NCI-H2196 treated with DMSO at 0.1 percent for 48 hours (cell line): ENCODE data around the gene ZWILCH.

Source experiments
- DNase-seq: peaks from one replicate; lab custom pipeline; 2025; ENCODE audit not compliant: unreplicated experiment; lab: John Stamatoyannopoulos, UW

Gene ZWILCH

DNA sequence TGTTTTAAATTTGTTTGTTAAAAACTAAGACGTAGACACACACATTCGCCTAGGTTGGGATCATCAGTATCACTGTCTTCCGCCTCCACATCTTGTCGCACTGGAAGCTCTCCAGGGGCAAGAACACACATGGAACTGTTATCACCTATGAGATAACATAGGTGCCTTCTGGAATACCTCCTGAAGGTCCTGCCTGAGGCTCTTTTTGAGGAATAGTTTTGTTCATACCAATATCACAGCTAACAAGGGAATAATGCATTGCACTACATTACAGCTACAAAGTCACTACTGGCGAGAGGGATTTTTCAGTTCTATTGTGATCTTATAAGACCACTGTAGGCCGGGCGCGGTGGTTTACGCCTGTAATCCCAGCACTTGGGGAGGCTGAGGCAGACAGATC, 29.9 kb downstream of the ZWILCH start:
- no peak for DNase-seq

- DNase-seq, result no peak
These were observed 37.8 kb downstream of the ZWILCH start for GRCh38 chr15:66542896-66543295.

GRCh38 chr15:66545255-66545654, 40.1 kb downstream of the ZWILCH start:
- no peak for DNase-seq

DNA sequence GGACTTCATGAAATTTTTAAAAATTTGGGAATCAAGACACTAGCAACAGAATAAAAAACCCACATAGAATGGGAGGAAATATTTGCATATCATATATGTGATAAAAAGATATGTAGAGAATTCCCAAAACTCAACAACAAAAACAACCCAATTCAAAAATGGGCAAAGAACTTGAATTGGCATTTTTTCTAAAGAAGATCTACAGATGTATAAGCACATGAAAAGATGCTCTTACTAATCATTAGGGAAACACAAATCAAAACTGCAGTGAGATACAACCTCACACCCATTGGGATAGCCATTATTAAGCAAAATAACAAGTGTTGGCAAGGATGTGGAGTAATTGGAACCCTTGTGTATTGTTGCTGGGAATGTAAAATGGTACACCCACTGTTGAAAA, 50.6 kb downstream of the ZWILCH start:
- no peak for DNase-seq

DNA sequence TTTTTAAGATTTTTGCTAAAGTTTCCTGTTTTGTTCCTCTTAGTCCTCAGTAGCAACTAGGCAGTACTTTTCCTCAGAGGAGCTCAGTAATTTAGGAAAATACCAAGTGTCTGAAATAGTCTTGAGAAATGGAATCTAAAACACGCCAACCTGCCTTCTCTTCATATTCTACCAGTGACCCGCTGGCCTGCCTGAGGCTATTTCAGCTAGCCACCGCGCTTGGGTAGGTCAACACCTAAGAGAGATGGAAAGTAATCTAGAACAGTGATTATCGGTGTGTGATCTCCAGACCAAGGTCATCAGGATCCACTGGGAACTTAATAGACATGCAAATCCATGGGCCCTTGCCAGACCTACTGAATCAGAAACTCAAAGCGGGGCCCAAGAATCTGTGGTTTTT, 53.1 kb downstream of the ZWILCH start:
- DNase-seq, result no peak

- no peak for DNase-seq
These were observed 55.9 kb downstream of the ZWILCH start for GRCh38 chr15:66560856-66561525.

GRCh38 chr15:66563126-66563525, 58.0 kb downstream of the ZWILCH start:
- DNase-seq, result no peak

DNA sequence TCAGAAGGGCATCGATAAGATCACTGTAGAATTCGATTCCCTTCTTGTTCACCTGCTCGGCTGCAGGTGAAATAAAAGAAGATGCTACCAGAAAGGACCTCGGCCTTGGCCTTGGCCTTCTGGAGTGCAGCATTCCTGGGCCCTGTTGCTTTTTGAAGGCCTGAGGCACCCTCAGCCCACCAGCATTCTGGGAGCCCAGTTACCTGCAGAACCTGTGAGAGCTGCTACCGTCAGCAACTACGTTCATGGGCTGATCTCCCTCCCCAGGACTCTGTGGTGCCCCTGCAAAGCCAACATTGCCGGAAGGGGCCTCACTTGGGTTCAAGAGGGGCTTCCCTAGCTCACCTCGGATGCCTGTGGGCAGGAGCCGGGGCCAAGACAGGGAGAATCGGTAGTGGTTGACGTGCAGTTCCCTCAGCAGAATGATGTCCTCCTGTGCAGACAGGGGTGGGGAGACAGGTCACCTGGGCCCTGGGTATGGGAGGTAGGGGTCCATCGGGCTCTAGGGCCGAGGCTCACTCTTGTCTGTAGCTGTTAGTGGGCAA, 58.5 kb downstream of the ZWILCH start:
- DNase-seq, result no peak

GRCh38 chr15:66564136-66565041, 59.3 kb downstream of the ZWILCH start:
- DNase-seq, result no peak

- DNase-seq, result no peak
These were observed 60.1 kb downstream of the ZWILCH start for GRCh38 chr15:66565141-66565641.

DNA sequence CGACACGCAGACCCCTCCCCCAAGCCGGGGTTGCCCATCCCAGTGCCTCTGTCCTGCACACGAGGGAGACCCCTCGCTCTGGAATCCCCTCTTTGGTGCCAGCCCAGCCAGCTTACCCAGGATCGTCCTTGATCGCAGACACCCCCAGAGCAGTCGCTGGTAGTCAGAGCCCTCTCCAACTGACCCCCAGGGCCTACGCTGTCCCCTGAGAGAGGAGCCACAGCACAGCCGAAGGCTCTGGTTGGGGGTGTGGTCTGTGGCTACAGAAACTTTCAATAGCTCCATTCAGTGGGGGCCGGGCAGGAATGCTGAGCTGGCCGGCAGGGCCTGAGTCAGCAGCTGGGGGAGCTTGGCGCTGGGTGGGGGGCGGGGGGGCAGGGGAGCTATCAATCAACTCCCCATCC, 60.6 kb downstream of the ZWILCH start, which contains the start of gene LCTL:
TSS of gene LCTL (minus strand) at position 258 of the 404 bp plus-strand sequence. CDS start 633 bp downstream, outside the sequence.
- no peak for DNase-seq

DNA sequence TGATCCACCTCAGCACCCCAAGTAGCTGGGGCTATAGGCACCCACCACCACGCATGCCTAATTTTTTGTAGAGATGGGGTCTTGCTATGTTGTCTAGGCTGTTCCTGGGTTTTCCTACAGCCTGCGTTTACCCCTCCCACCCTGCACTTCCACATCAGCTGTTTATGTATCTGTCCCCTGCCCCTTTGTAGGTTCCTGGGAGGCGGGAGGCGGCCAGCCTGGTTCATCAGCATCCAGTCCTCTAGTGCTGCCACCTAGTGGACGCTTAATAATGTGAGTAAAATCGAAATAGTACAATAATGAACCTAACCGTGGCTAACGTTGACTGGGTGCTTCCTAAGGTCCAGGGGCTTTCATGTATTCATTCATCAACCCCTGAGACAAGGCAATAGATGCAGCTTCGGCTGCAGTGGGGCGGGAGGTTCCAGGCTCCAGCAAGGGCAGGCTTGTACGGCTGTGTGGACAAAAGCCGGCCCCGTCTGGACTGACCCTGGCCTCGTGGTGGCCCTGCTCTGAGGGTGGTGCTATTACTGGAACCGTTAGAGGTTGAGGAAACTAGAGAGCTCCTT, 61.9 kb downstream of the ZWILCH start:
- DNase-seq, result peak; percentile 17

DNA sequence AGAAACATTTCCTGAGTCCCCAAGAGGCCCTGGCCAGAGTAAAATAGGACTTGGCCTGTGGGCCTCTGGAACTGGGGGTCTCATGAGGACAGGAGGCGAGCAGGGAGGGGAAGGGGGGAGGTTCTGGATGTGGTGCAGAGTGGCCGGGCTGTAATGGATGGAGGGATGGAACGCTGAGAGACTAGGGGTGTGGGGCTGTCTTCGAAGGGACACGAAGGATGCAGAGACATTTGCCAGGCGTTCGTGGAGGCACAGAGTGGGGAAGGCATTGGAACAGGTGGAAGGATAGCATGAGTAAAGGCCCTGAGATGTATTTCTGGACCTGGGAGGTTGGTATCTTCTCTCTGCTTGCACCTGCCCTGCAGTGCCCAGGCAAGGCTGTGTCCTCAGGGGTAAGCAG, 62.8 kb downstream of the ZWILCH start:
- no peak for DNase-seq

DNA sequence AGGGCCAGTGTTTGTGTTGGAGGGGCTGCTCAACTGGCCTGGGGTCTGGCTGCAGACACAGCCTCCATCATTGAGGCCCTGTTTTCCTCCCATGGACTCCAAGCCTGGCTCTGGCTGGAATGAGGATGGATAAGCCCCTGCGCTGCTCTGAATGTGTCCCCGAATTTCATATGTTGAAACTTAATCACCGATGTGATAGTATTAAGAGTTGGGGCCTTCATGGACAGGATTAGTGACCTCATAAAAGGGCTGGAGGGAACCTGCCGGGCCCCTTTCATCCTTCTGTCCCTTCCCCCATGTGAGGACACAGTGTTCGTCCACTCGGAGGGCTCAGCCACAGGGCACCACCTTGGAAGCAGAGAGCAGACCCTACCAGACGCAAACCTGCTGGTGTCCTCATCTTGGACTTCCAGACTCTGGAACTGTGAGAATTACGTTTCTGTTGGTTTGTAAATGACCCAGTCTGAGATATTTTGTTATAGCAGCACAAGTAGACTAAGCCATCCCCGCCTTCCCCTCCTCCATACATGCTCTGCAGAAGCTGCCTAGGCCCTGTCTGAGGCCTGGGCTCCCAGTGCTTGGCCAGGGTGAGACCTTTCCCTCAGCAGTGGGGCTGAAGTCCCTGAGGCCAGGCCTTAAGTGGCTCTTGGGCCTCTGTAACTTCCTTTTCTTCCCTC, 64.5 kb downstream of the ZWILCH start:
- no peak for DNase-seq

DNA sequence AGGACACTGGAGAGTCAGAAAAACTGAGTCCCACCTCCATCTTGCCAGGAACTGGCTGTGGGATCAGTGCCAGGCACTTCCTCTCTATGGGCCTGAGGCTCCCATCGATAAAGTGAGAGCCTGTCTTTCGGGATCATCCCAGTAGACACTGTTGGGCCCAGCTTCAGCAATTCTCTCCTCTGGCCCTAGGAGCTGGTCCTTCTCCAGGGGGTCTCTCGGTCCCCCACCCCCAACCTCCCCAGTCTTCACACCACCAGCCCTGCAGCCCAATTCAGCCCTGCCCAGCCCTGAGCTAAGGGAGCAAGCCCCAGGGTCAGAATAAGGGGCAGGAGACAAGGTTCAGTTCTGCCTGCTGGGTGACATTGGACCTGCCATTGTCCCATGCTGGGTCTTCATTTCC, 65.2 kb downstream of the ZWILCH start:
- DNase-seq, result no peak

DNA sequence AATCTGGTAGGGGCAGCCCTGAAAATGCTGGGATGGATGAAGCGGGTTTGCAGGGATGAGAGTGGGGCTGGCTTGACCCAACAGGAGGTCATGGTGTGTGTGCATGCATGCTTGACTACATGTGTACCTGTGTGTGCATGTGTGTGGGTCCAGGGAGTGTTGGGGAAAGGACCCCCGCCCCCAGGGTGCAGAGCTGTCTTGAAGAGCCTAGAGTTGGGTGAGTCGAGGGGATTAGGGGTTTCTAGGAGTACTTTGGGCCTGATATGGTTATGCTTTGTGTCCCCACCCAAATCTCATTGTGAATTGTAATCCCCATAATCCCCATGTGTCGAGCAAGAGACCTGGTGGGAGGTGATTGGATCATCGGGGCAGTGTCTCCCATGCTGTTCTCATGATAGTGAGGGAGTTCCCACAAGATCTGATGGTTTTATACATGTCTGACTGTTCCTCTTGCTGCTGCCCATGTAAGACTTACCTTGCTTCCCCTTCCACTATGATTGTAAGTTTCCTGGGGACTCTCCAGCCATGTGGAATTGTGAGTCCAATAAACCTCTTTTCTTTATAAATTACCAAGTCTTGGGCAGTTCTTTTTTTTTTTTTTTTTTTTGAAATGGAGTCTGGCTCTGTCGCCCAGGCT, 65.8 kb downstream of the ZWILCH start:
- DNase-seq, result no peak

- DNase-seq, result no peak
These were observed 67.0 kb downstream of the ZWILCH start for GRCh38 chr15:66572146-66572545.

GRCh38 chr15:66573348-66573718, 68.2 kb downstream of the ZWILCH start:
- DNase-seq, result no peak

DNA sequence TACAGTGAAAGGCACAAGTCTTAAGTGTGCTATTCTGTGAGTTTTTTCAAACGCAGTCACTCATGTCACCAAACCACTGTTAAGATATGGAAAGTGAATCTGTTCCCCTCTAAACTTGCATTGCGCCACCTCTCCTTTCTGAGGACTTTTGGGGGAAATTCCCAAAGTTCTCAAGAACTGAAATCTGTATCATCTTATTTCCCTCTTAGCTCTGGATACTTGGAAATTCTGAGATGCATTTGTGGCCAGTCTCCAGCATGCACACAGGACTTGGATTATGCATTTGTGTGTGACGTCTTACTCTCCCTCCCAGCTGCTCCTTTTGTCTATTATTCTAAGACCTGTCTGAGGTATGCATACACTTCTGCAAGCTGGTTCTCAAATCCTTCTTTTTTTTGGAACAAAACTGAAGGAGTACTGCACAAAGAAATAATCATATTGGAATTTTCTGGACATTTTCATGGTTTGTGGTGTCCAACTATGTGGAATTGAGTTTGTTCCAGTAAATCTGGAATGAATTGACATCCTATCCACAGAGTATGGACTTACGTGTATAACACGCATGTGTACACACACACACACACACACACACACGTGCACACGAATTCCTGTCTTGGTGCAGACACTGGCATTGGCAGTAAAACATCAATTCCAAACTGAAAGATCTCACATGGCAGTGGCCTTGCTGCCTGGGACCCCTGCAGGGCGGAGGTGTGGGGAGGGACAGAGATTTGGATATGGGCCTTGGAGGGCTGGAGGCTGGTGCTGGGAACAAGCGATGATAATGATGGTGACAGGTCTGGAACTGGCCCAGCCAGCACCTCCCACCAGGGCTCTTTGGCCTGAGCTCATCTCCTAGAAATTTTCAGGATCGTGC, 68.8 kb downstream of the ZWILCH start:
- DNase-seq, result no peak

DNA sequence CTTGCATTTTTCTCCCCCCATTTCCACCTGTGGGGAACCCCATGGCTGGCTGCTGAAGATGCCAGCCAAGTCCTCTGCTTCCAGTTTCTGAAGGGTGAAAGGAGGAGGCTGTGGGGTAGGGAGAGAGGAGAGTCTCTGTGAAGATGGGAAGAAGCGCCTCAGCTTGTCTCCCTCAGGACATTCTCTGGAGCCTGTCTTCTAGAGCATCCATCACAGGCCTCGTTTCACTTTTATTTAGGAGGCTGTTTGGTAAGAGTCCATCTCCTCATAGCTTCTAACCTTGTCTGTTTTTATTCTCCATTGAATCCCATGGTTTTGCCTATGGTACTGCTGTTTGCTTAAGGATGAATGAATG, 69.4 kb downstream of the ZWILCH start:
- DNase-seq, result no peak
